ENCODE measurements around the gene GABBR2. TPM values are rescaled to one million over a fixed set of nuclear protein-coding genes. Genes with fewer than 3 reads are reported as not detected.

The GABBR2 gene
- total RNA-seq, 4 donors from 2014 or later: 2.4 to 13.6 (median 10.0) TPM

DNA sequence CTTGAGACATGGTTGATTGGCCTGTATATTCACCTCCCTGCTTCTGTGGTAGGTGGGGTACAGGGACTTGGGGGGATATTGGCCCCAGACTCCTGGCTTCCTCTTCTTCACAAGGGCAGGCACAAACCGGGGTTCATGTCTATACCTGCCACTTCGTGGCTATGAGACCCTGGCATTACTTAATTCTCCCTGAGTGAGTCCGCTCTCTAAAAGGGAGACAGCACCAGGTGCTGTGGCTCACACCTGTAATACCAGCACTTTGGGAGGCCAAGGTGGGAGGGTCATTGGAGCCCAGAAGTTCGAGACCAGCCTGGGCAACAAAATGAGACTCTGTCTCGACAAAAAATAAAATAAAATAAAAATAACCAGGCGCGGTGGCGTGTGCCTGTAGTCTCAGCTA is 178.5 kb downstream of the GABBR2 start:
- intact Hi-C loops (cut with DNase I): no loop called here

DNA sequence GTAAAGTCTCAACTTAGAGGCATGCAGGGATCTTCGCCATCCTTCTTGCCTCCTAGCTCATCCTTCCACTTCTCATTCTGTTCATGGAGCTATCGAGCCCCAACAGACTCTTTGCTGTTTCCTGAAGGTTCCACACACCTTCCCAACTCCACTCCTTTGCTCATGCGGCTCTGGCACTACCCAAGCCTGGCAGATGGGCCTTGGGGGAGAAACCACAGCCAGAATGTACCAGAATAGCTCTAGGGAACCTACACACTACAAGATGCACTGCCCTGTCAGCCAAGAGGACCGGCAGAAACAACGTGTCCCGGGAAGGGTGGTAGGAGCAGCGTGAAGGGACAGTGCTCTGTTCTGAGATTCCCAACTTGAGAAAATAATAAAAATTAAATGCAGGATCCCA is 178.9 kb downstream of the GABBR2 start:
- TF ChIP-seq, protein P1, sequence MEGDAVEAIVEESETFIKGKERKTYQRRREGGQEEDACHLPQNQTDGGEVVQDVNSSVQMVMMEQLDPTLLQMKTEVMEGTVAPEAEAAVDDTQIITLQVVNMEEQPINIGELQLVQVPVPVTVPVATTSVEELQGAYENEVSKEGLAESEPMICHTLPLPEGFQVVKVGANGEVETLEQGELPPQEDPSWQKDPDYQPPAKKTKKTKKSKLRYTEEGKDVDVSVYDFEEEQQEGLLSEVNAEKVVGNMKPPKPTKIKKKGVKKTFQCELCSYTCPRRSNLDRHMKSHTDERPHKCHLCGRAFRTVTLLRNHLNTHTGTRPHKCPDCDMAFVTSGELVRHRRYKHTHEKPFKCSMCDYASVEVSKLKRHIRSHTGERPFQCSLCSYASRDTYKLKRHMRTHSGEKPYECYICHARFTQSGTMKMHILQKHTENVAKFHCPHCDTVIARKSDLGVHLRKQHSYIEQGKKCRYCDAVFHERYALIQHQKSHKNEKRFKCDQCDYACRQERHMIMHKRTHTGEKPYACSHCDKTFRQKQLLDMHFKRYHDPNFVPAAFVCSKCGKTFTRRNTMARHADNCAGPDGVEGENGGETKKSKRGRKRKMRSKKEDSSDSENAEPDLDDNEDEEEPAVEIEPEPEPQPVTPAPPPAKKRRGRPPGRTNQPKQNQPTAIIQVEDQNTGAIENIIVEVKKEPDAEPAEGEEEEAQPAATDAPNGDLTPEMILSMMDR (IDR thresholded peaks at IDR 0.05): no peak
- TF ChIP-seq POLR2A (IDR thresholded peaks at IDR 0.05): no peak
- WGBS, 2 donors: 76 to 78% methylated on average over 7 of the region's 7 CpGs
- Histone ChIP-seq H3K4me1 (peaks cover 19 to 22% of the 10 kb centered on the region in 2 donors), H3K27me3 (no peaks in the 10 kb centered on the region), H3K4me3 (replicated peaks in 1 of 3) (no peak overlapping the region), H3K27ac (no peak overlapping the region), H3K36me3 (no peaks in the 10 kb centered on the region), H3K9me3 (no peaks in the 10 kb centered on the region)
- intact Hi-C loops (cut with DNase I): no loop called here
- DNase-seq: peak in 1 of 2 donors; percentile 29

More for the DNA sequence above, 178.5 kb downstream of the GABBR2 start:
- TF ChIP-seq, protein P1 (IDR thresholded peaks at IDR 0.05): no peak
- TF ChIP-seq POLR2A (IDR thresholded peaks at IDR 0.05): no peak
- no peak for DNase-seq
- no peaks in the 10 kb centered on the region for H3K27me3 ChIP-seq
- H3K4me1 ChIP-seq: peaks cover 19 to 22% of the 10 kb centered on the region in 2 donors
- no peaks in the 10 kb centered on the region for H3K36me3 ChIP-seq
- 76 to 78% methylated on average over 8 of the region's 8 CpGs for WGBS, 2 donors
- peak overlapping the region in 1 of 3 donors; percentile 60 for H3K27ac ChIP-seq
- H3K9me3 ChIP-seq: no peaks in the 10 kb centered on the region
- H3K4me3 ChIP-seq (replicated peaks in 1 of 3): no peak overlapping the region

DNA sequence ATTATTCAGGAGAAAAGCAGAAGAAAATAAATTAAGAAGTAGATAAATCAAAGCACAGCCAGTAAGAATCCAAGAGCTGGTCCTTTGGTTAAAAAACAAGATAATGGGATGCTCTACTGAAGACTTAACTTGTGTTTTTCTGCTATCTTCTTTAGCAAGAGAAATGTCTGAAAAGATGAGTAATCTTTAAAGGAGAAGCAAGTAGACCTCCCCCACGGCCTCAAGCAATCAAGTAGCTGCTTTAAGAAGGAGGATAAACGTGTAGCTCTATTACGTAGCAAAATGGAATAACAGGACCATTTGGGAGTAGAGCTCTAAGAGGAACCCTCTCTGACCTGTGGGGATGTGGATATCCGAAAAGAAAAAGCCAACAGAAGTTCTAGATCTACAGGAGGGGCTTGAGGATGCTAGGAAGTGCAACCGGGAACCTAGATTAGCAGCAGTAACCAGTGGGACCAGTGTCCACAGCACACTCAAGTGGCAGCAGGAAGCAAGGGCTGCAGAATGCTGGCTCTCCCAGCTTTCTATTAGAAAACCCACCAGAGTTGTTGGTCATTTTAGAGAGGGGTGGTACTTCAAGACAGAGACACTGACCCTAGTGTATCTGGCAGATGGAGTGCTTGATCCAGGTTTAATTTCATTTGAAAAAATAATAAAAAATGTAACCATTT is 185.4 kb downstream of the GABBR2 start:
- Histone ChIP-seq H3K36me3 (no peaks in the 10 kb centered on the region), H3K4me1 (peaks cover 11 to 16% of the 10 kb centered on the region in 2 donors), H3K4me3 (replicated peaks in 1 of 3) (no peak overlapping the region), H3K9me3 (no peaks in the 10 kb centered on the region), H3K27ac (no peak overlapping the region), H3K27me3 (no peaks in the 10 kb centered on the region)
- intact Hi-C loops (cut with DNase I): no loop called here
- WGBS, 2 donors: 62 to 65% methylated on average over 5 of the region's 5 CpGs
- DNase-seq: peak; percentile 16 to 17
- TF ChIP-seq, protein P1 (IDR thresholded peaks at IDR 0.05): peak in 2 of 6 experiments; percentile 15 to 22
- no peak for TF ChIP-seq POLR2A (IDR thresholded peaks at IDR 0.05)

DNA sequence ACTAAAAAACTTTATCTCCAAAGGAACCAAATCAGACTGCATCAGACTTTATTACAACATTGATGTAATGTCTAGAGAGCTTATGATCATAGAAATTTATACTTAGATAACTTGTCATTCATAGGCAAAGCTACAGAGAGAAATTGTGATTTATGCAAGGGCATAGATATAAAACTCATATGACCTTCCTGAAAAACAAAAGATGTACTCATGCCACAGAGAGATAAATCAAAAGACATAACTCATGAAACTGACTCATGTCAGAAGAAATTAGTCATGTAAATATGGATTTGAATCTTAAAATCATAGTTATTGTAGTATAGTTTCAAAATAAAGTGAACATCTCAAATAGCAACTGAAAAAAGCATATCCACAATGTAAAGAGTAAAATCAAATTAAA is 186.2 kb downstream of the GABBR2 start:
- TF ChIP-seq POLR2A (IDR thresholded peaks at IDR 0.05): no peak
- TF ChIP-seq, protein P1 (IDR thresholded peaks at IDR 0.05): no peak

DNA sequence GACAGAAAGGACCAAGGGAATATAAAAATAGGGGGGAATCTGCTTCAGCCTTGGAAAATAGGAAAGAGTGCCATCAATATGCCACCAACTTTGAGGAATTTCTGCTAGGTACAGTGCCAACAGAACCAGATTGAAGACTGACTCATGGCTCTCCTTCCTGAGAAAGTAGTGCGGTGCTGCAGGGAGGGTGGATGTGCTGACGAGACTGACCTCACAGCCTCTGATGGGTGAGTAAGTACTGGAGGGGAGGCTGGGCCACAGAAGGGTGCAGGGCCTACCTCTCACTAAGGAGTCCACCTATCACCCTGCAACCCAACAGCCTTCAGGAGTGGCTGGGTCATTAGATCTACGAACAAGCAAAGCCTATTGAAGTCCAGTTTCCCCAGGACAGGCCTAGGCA is 187.6 kb downstream of the GABBR2 start:
- DNase-seq: no peak
- intact Hi-C loops (cut with DNase I): no loop called here
- WGBS, 2 donors: 80 to 85% methylated on average over 3 of the region's 3 CpGs

More for the DNA sequence above, 186.2 kb downstream of the GABBR2 start:
- no peak overlapping the region for H3K4me3 ChIP-seq (replicated peaks in 1 of 3)
- peaks cover 11 to 19% of the 10 kb centered on the region in 2 donors for H3K4me1 ChIP-seq
- H3K27ac ChIP-seq: no peak overlapping the region
- intact Hi-C loops (cut with DNase I): no loop called here
- no peak for DNase-seq
- H3K27me3 ChIP-seq: no peaks in the 10 kb centered on the region
- no peaks in the 10 kb centered on the region for H3K9me3 ChIP-seq
- H3K36me3 ChIP-seq: no peaks in the 10 kb centered on the region

More for the DNA sequence above, 187.6 kb downstream of the GABBR2 start:
- H3K36me3 ChIP-seq: no peaks in the 10 kb centered on the region
- no peaks in the 10 kb centered on the region for H3K9me3 ChIP-seq
- no peak for TF ChIP-seq POLR2A (IDR thresholded peaks at IDR 0.05)
- TF ChIP-seq, protein P1 (IDR thresholded peaks at IDR 0.05): no peak
- H3K4me3 ChIP-seq (replicated peaks in 1 of 3): no peak overlapping the region
- H3K4me1 ChIP-seq: peaks cover 11 to 19% of the 10 kb centered on the region in 2 donors
- H3K27me3 ChIP-seq: no peaks in the 10 kb centered on the region
- H3K27ac ChIP-seq: no peak overlapping the region
